ENCODE results near the gene GMCL2.

- TF ChIP-seq, protein P1, sequence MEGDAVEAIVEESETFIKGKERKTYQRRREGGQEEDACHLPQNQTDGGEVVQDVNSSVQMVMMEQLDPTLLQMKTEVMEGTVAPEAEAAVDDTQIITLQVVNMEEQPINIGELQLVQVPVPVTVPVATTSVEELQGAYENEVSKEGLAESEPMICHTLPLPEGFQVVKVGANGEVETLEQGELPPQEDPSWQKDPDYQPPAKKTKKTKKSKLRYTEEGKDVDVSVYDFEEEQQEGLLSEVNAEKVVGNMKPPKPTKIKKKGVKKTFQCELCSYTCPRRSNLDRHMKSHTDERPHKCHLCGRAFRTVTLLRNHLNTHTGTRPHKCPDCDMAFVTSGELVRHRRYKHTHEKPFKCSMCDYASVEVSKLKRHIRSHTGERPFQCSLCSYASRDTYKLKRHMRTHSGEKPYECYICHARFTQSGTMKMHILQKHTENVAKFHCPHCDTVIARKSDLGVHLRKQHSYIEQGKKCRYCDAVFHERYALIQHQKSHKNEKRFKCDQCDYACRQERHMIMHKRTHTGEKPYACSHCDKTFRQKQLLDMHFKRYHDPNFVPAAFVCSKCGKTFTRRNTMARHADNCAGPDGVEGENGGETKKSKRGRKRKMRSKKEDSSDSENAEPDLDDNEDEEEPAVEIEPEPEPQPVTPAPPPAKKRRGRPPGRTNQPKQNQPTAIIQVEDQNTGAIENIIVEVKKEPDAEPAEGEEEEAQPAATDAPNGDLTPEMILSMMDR (conservative IDR thresholded peaks at IDR 0.05; ENCODE audit: low read depth in 2 of 2): no peak
- no peak for TF ChIP-seq EZH2 (IDR thresholded peaks at IDR 0.05; ENCODE audit: low read depth, unreplicated experiment)
- no peak for TF ChIP-seq POLR2AphosphoS5 (IDR thresholded peaks at IDR 0.05; ENCODE audit: low read depth)
- TF ChIP-seq, protein P2, sequence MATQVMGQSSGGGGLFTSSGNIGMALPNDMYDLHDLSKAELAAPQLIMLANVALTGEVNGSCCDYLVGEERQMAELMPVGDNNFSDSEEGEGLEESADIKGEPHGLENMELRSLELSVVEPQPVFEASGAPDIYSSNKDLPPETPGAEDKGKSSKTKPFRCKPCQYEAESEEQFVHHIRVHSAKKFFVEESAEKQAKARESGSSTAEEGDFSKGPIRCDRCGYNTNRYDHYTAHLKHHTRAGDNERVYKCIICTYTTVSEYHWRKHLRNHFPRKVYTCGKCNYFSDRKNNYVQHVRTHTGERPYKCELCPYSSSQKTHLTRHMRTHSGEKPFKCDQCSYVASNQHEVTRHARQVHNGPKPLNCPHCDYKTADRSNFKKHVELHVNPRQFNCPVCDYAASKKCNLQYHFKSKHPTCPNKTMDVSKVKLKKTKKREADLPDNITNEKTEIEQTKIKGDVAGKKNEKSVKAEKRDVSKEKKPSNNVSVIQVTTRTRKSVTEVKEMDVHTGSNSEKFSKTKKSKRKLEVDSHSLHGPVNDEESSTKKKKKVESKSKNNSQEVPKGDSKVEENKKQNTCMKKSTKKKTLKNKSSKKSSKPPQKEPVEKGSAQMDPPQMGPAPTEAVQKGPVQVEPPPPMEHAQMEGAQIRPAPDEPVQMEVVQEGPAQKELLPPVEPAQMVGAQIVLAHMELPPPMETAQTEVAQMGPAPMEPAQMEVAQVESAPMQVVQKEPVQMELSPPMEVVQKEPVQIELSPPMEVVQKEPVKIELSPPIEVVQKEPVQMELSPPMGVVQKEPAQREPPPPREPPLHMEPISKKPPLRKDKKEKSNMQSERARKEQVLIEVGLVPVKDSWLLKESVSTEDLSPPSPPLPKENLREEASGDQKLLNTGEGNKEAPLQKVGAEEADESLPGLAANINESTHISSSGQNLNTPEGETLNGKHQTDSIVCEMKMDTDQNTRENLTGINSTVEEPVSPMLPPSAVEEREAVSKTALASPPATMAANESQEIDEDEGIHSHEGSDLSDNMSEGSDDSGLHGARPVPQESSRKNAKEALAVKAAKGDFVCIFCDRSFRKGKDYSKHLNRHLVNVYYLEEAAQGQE (IDR thresholded peaks at IDR 0.05; ENCODE audit: unreplicated experiment): no peak
Observed at GRCh38 chr5:178174456-178174855, 12.7 kb downstream of the GMCL2 start.

Measured in GM23338 (cell line).